Type B pancreatic cell (in vitro differentiated cells): Measurements from ENCODE around the gene PRKAB2. TPM values are rescaled to one million over a fixed set of nuclear protein-coding genes. Genes with fewer than 3 reads are reported as not detected.

ENCODE experiments used
- DNase-seq: peaks from one replicate; pipeline ENCODE4 v3.0.0; 2021; ENCODE audit warnings: mixed read lengths; ENCODE audit not compliant: unreplicated experiment; ENCODE audit errors: extremely low spot score
- H3K27ac Mint-ChIP-seq: 2 replicates; pipeline ENCODE4 v1.8.0; 2021; ENCODE audit warnings: mild to moderate bottlenecking, mixed read lengths
- H3K27me3 Mint-ChIP-seq: 2 replicates; pipeline ENCODE4 v1.8.0; 2021; ENCODE audit warnings: mixed read lengths
- H3K36me3 Mint-ChIP-seq: 2 replicates; pipeline ENCODE4 v1.8.0; 2021; ENCODE audit warnings: mixed read lengths
- H3K4me1 Mint-ChIP-seq: one replicate; pipeline ENCODE4 v1.8.0; 2021; ENCODE audit warnings: mixed read lengths; ENCODE audit not compliant: unreplicated experiment
- H3K4me3 Mint-ChIP-seq: 2 replicates; pipeline ENCODE4 v1.8.0; 2021; ENCODE audit warnings: mild to moderate bottlenecking, mixed read lengths
- H3K9me3 Mint-ChIP-seq: 2 replicates; pipeline ENCODE4 v1.8.0; 2021; ENCODE audit warnings: mixed read lengths
- CTCF ChIP-seq: fragments of 200-600 bp; sonication (generic); conservative IDR thresholded peaks from 2 replicates; pipeline ENCODE4 v1.5.0; 2021; ENCODE audit warnings: antibody characterized with exemption, mild to moderate bottlenecking
- total RNA-seq: library from RNA; stranded (reverse); gene quantifications from 2 replicates; pipeline ENCODE4 v1.2.1, GENCODE V29; 2021; ENCODE audit warnings: low replicate concordance

PRKAB2 gene
- total RNA-seq, 1 donor from 2014 or later, result 23.1 TPM

DNA sequence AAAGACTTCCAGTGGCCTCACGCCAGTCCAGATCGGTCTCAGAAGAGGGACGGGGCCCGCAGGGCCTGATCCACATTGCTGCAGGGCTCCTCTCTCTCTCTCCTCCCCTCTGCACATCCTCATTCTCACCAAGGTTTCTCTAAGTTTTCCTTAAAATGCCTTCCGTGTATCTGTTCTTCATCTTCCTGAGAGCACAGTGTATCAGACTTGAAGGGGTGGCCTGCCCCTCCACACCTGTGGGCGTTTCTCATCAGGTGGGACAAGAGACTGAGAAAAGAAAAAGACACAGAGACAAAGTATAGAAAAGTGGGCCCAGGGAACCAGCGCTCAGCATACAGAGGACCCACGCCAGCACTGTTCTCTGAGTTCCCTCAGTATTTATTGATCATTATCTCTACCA lies 66.4 kb downstream of the PRKAB2 start:
- peak overlapping the region; percentile 39 for H3K27ac Mint-ChIP-seq
- H3K9me3 Mint-ChIP-seq, result no peaks in the 10 kb centered on the region
- no peak overlapping the region for H3K4me3 Mint-ChIP-seq
- no peak for TF ChIP-seq CTCF
- H3K36me3 Mint-ChIP-seq, result no peaks in the 10 kb centered on the region
- no peak for DNase-seq
- peaks cover 12% of the 10 kb centered on the region for H3K27me3 Mint-ChIP-seq
- H3K4me1 Mint-ChIP-seq, result peaks cover 4% of the 10 kb centered on the region

Other genes with a start within 250 kb of the PRKAB2 start
- gene NBPF12, start 234.1 kb downstream of the PRKAB2 start, total RNA-seq, result 12.0 and 15.8 TPM in 2 replicates
- 2.4 and 3.8 TPM in 2 replicates for gene FMO5, start 52.9 kb upstream of the PRKAB2 start, total RNA-seq
- gene CHD1L, start 70.2 kb upstream of the PRKAB2 start, total RNA-seq, result 36.8 and 67.1 TPM in 2 replicates